Heart left ventricle (tissue), 16 donors: Measurements from ENCODE around the gene AKNA. TPM values are rescaled to one million over a fixed set of nuclear protein-coding genes. Genes with fewer than 3 reads are reported as not detected.

Experiments
- ATAC-seq, 4 donors: fragments of 200-7000 bp; cut with Tn5 transposase; one replicate each; pipeline ENCODE4 v1.9.1; 2020 to 2022; ENCODE audit warnings: moderate library complexity in 4 of 4, mild to moderate bottlenecking in 3 of 4, moderate number of reproducible peaks in 1 of 4
- DNase-seq, 5 donors: peaks; one replicate each; pipeline ENCODE4 v3.0.0-alpha.2; 2020
- H3K27ac ChIP-seq, 12 donors: fragments of 200-600 bp; sonication (generic) in 4 of 12; one replicate each; pipeline versions ENCODE4 v1.5.0 to v1.8.0; 2016 to 2022; ENCODE audit warnings: mild to moderate bottlenecking in 2 of 12
- H3K27me3 ChIP-seq, 9 donors: fragments of 200-600 bp; sonication (generic) in 2 of 9; one replicate each; pipeline versions ENCODE4 v1.5.1 to v1.8.0; 2016 to 2022; ENCODE audit warnings: mild to moderate bottlenecking in 3 of 9
- H3K36me3 ChIP-seq, 9 donors: fragments of 200-600 bp; sonication (generic) in 2 of 9; one replicate each; pipeline versions ENCODE4 v1.5.0 to v1.8.0; 2018 to 2022; ENCODE audit warnings: mild to moderate bottlenecking in 2 of 9
- H3K4me1 ChIP-seq, 12 donors: fragments of 200-600 bp; sonication (generic) in 4 of 12; one replicate each; pipeline versions ENCODE4 v1.5.0 to v1.8.0; 2016 to 2022; ENCODE audit warnings: mild to moderate bottlenecking in 3 of 12
- H3K4me3 ChIP-seq, 12 donors: fragments of 200-600 bp; sonication (generic) in 4 of 12; one replicate each; pipeline versions ENCODE4 v1.5.0 to v1.8.0; 2017 to 2022; ENCODE audit warnings: mild to moderate bottlenecking in 9 of 12, moderate library complexity in 4 of 12
- H3K9me3 ChIP-seq, 12 donors: fragments of 200-600 bp; sonication (generic) in 4 of 12; one replicate each; pipeline versions ENCODE4 v1.5.0 to v1.8.0; 2016 to 2022; ENCODE audit warnings: mild to moderate bottlenecking in 1 of 12
- CTCF ChIP-seq, 12 donors: fragments of 200-600 bp; sonication (generic) in 4 of 12; IDR thresholded peaks; one replicate each; pipeline versions ENCODE4 v1.5.0 to v1.8.0; 2018 to 2022; ENCODE audit warnings: antibody characterized with exemption in 12 of 12, mild to moderate bottlenecking in 5 of 12
- POLR2A ChIP-seq, 2 donors: fragments of 450-650 bp; IDR thresholded peaks; one replicate each; pipeline ENCODE4 v1.6.1; 2017; ENCODE audit warnings: antibody characterized with exemption in 2 of 2, mild to moderate bottlenecking in 2 of 2, moderate library complexity in 2 of 2
- WGBS, 4 donors: extraction: QIAGEN DNeasy Blood & Tissue Kit in 2 of 4; methylation state at CpG; one replicate each; pipeline versions ENCODE4 v1.1.5 to v1.1.7; 2013 to 2018; 5-methylcytosine and 5-hydroxymethylcytosine counted together
- intact Hi-C, 10 donors: fragments of 100-400 bp; cut with DNase I; formaldehyde crosslinking; loops; one replicate each; pipeline versions ENCODE4 v1.11.1 to v1.14.2; 2022
- polyA plus RNA-seq, 2 donors: library from polyadenylated mRNA; stranded (reverse); fragments of 200-250 nt; gene quantifications; one replicate each; pipeline ENCODE4 v1.2.3, GENCODE V29; 2013
- total RNA-seq, 9 donors: library from RNA; depleted of rRNA in 2 of 9; stranded (reverse); fragments of >200 nt in 2 of 9; fragmentation: NEBNext Ultra II Directional in 3 of 9; extraction: Animal tissue kit (Norgen Biotek cat#: 25700) in 3 of 9; gene quantifications; one replicate each; pipeline versions ENCODE4 v1.1.0 to v1.2.4, GENCODE V29; 2016 to 2023
- donor health status: ischemic (EF 13 %, LVEDD 7.1; RV severe dilation, severe dysfunction).
- donor health status: healthy with polysubstance abuse.
- donor health status: DM: no; HTN: yes; CAD: no.
- donor health status: DM: no; HTN: no; CAD: no.
- donor health status: ischemic (EF 25% LVEDD 6.9; RV normal size, moderate dysfunction).
- donor health status: ischemic (EF 25% LVEDD 5.7; RV mildly dilated, moderate dysfunction).
- donor health status: healthy.
- donor health status: DM: yes; HTN: yes; CAD: no.
- donor health status: ischemic (EF 35%, LVEDD 5.7; RV mildly dilated, moderate dysfunction).
- donor health status: nonischemic (EF 11% LVEDD 7.7; RV severe dilation, severe dysfunction).
- donor health status: DM: yes; HTN: yes; CAD: no.
- donor health status: PGD.
- donor health status: ischemic (EF 29% LVEDD 5.4; RV normal size, mild dysfunction).
- donor health status: nonischemic (EF 23%, LVEDD 6.1; RV moderate dilation, normal function).

The AKNA gene
- total and polyA plus RNA-seq, 11 donors: 2.5 to 30.8 (median 4.4) TPM

GRCh38 chr9:114397848-114398605 is 10.2 kb upstream of the AKNA start:
- H3K4me1 ChIP-seq: peaks cover 0 to 40% (median 13%) of the 10 kb centered on the region in 12 donors
- H3K27ac ChIP-seq: peak overlapping the region; percentile 25 to 95 (median 76)
- H3K4me3 ChIP-seq: peak overlapping the region; percentile 22 to 97 (median 82)
- H3K9me3 ChIP-seq: no peaks in the 10 kb centered on the region
- peak in 1 of 2 donors; percentile 60 for TF ChIP-seq POLR2A (IDR thresholded peaks at IDR 0.05)
- TF ChIP-seq CTCF (IDR thresholded peaks at IDR 0.05): peak in 3 of 12 donors; percentile 9 to 21 (median 9)
- DNase-seq: peak; percentile 96 to 98 (median 97)
- no peaks in the 10 kb centered on the region for H3K27me3 ChIP-seq
- WGBS, 4 donors: 0 to 1% (median 1%) methylated on average over 43 to 66 of the region's 66 CpGs
- intact Hi-C loops: no loop called here
- peaks cover 0 to 7% (median 0%) of the 10 kb centered on the region in 9 donors for H3K36me3 ChIP-seq
- peak; percentile 88 to 97 (median 96) for ATAC-seq

GRCh38 chr9:114397219-114397847 is 9.6 kb upstream of the AKNA start:
- intact Hi-C loops: no loop called here
- Histone ChIP-seq H3K27me3 (no peaks in the 10 kb centered on the region), H3K4me3 (peak overlapping the region; percentile 22 to 97 (median 82)), H3K9me3 (no peaks in the 10 kb centered on the region), H3K27ac (peak overlapping the region in 11 of 12 donors; percentile 18 to 95 (median 78)), H3K4me1 (peaks cover 0 to 46% (median 19%) of the 10 kb centered on the region in 12 donors), H3K36me3 (peaks cover 0 to 7% (median 0%) of the 10 kb centered on the region in 9 donors)
- ATAC-seq (no peak), DNase-seq (no peak)
- TF ChIP-seq CTCF (IDR thresholded peaks at IDR 0.05): no peak
- no peak for TF ChIP-seq POLR2A (IDR thresholded peaks at IDR 0.05)
- 20 to 28% (median 23%) methylated on average over 14 of the region's 14 CpGs for WGBS, 4 donors

GRCh38 chr9:114396558-114397218 is 8.9 kb upstream of the AKNA start:
- peaks cover 0 to 49% (median 19%) of the 10 kb centered on the region in 12 donors for H3K4me1 ChIP-seq
- no peaks in the 10 kb centered on the region for H3K9me3 ChIP-seq
- H3K4me3 ChIP-seq: peak overlapping the region in 6 of 12 donors; percentile 11 to 96 (median 88)
- DNase-seq (no peak), ATAC-seq (no peak)
- TF ChIP-seq CTCF (IDR thresholded peaks at IDR 0.05) (no peak), POLR2A (IDR thresholded peaks at IDR 0.05) (no peak)
- peak overlapping the region in 7 of 12 donors; percentile 67 to 95 (median 79) for H3K27ac ChIP-seq
- intact Hi-C loops: no loop called here
- H3K27me3 ChIP-seq: no peaks in the 10 kb centered on the region
- 50 to 60% (median 56%) methylated on average over 16 of the region's 16 CpGs for WGBS, 4 donors
- peaks cover 0 to 7% (median 0%) of the 10 kb centered on the region in 9 donors for H3K36me3 ChIP-seq

GRCh38 chr9:114395768-114396167 is 8.0 kb upstream of the AKNA start:
- H3K4me3 ChIP-seq: no peak overlapping the region
- no peak overlapping the region for H3K27ac ChIP-seq
- no peaks in the 10 kb centered on the region for H3K27me3 ChIP-seq
- peaks cover 0 to 7% (median 0%) of the 10 kb centered on the region in 9 donors for H3K36me3 ChIP-seq
- H3K4me1 ChIP-seq: peaks cover 0 to 54% (median 20%) of the 10 kb centered on the region in 12 donors
- 93 to 96% (median 95%) methylated on average over 5 of the region's 5 CpGs for WGBS, 4 donors
- ATAC-seq: no peak
- H3K9me3 ChIP-seq: no peaks in the 10 kb centered on the region
- TF ChIP-seq CTCF (IDR thresholded peaks at IDR 0.05) (no peak), POLR2A (IDR thresholded peaks at IDR 0.05) (no peak)
- DNase-seq: no peak
- intact Hi-C loops: no loop called here
